Adrenal gland (tissue), 5 donors: Measurements from ENCODE around the gene FBXL14.

Experiments
- CTCF ChIP-seq, 6 experiments: fragments of 450-650 bp in 4 of 6; fragments of 200-600 bp in 2 of 6; sonication (generic) in 1 of 6; IDR thresholded peaks; 1 replicate in 5 of 6; 2 replicates in 1 of 6; pipeline versions ENCODE4 v1.5.1 to v1.8.0; 2016 to 2021; ENCODE audit warnings: antibody characterized with exemption in 6 of 6, mild to moderate bottlenecking in 2 of 6, moderate library complexity in 1 of 6
- POLR2A ChIP-seq, 2 donors: fragments of 450-650 bp; IDR thresholded peaks; one replicate each; pipeline ENCODE4 v1.6.1; 2017; ENCODE audit warnings: antibody characterized with exemption in 2 of 2, mild to moderate bottlenecking in 2 of 2, moderate library complexity in 1 of 2
- donor health status: DM: no; HTN: no; CAD: no.

- TF ChIP-seq CTCF (IDR thresholded peaks at IDR 0.05) (no peak), POLR2A (IDR thresholded peaks at IDR 0.05) (no peak)
These were observed 20.0 kb upstream of the FBXL14 start for GRCh38 chr12:1614360-1614759.
